HEK293 (cell line): ENCODE measurements around the gene ITIH1.

Source experiments
- CTCF ChIA-PET: fragments of 350-600 bp; formaldehyde crosslinking; extraction: SDS; loops from one replicate; lab custom pipeline; 2021; ENCODE audit warnings: antibody characterized with exemption; lab: Yijun Ruan, JAX
- POLR2A ChIA-PET: fragments of 300-600 bp; formaldehyde crosslinking; extraction: SDS; loops from one replicate; lab custom pipeline; 2020; ENCODE audit warnings: antibody characterized with exemption, inconsistent platforms; lab: Yijun Ruan, JAX
- H3K27ac ChIP-seq: fragments of 200-500 bp; sonication (Bioruptor generic); 2 replicates; pipeline ENCODE4 v1.5.1; 2014; ENCODE audit warnings: low read depth, low read length, control low read depth, inconsistent platforms; ENCODE audit errors: extremely low read depth
- H3K36me3 ChIP-seq, 2 experiments: fragments of 200-500 bp in 1 of 2; sonication (Bioruptor generic) in 1 of 2; 1 replicate in 1 of 2; 2 replicates in 1 of 2; pipeline ENCODE4 v1.5.1; 2014 to 2017; ENCODE audit warnings: inconsistent platforms in 2 of 2, low read length in 2 of 2; ENCODE audit not compliant: control insufficient read depth in 2 of 2, insufficient read depth in 1 of 2
- H3K4me1 ChIP-seq: fragments of 200-500 bp; sonication (Bioruptor generic); 2 replicates; pipeline ENCODE4 v1.5.1; 2014; ENCODE audit warnings: mild to moderate bottlenecking, low read length, inconsistent platforms; ENCODE audit not compliant: control insufficient read depth, insufficient read depth
- H3K4me3 ChIP-seq: 2 replicates; pipeline ENCODE4 v1.5.1; 2011; ENCODE audit warnings: low read depth, mild to moderate bottlenecking, control low read depth, low read length, moderate library complexity
- H3K9me3 ChIP-seq: fragments of 200-500 bp; sonication (Bioruptor generic); 2 replicates; pipeline ENCODE4 v1.5.1; 2014; ENCODE audit warnings: low read depth, low read length, inconsistent platforms; ENCODE audit not compliant: control insufficient read depth, insufficient read depth
- EGR2 ChIP-seq: fragments of 450-650 bp; formaldehyde crosslinking; IDR thresholded peaks from 2 replicates; pipeline ENCODE4 v1.5.1; 2016; ENCODE audit warnings: low read depth, missing biosample characterization, missing genetic modification characterization
- GLI2 ChIP-seq: fragments of 450-650 bp; formaldehyde crosslinking; IDR thresholded peaks from 2 replicates; pipeline ENCODE4; 2017; ENCODE audit warnings: missing biosample characterization, missing genetic modification characterization, low read depth, borderline replicate concordance
- HOXD13 ChIP-seq: sonication (generic); formaldehyde crosslinking; IDR thresholded peaks from 2 replicates; pipeline ENCODE4 v1.8.0; 2022; ENCODE audit warnings: missing genetic modification reagents, borderline replicate concordance
- KLF10 ChIP-seq: fragments of 450-650 bp; IDR thresholded peaks from 2 replicates; pipeline ENCODE4 v1.5.1; 2018; ENCODE audit warnings: missing biosample characterization, mild to moderate bottlenecking, missing genetic modification characterization
- SETDB1 ChIP-seq: IDR thresholded peaks from one replicate; pipeline ENCODE4 v1.6.1; 2017; ENCODE audit warnings: mild to moderate bottlenecking, low read length, moderate library complexity, mixed read lengths; ENCODE audit not compliant: insufficient read length
- ZFP3 ChIP-seq: fragments of 450-650 bp; formaldehyde crosslinking; IDR thresholded peaks from 2 replicates; pipeline ENCODE4 v1.5.1; 2016; ENCODE audit warnings: low read depth, missing biosample characterization, missing genetic modification characterization
- ZIC2 ChIP-seq: fragments of 450-650 bp; formaldehyde crosslinking; IDR thresholded peaks from 2 replicates; pipeline ENCODE4 v1.5.1; 2016; ENCODE audit warnings: missing biosample characterization, missing genetic modification characterization
- ZNF132 ChIP-seq: fragments of 450-650 bp; formaldehyde crosslinking; IDR thresholded peaks from 2 replicates; pipeline ENCODE4 v1.5.1; 2017; ENCODE audit warnings: missing biosample characterization, missing genetic modification characterization, borderline replicate concordance
- ZNF211 ChIP-seq: fragments of 450-650 bp; formaldehyde crosslinking; IDR thresholded peaks from 2 replicates; pipeline ENCODE4 v1.5.1; 2016; ENCODE audit warnings: low read depth, missing biosample characterization, missing genetic modification characterization
- ZNF223 ChIP-seq: fragments of 450-650 bp; formaldehyde crosslinking; IDR thresholded peaks from 2 replicates; pipeline ENCODE4 v1.5.1; 2016; ENCODE audit warnings: missing biosample characterization, missing genetic modification characterization
- ZNF274 ChIP-seq, 2 experiments: fragments of 200-500 bp in 1 of 2; fragments of 450-650 bp in 1 of 2; sonication (Bioruptor generic) in 1 of 2; formaldehyde crosslinking in 1 of 2; IDR thresholded peaks; 2 replicates each; pipeline versions ENCODE4 v1.5.1 to v1.6.1; 2014 to 2016; ENCODE audit warnings: borderline replicate concordance in 1 of 2, inconsistent platforms in 1 of 2, low read length in 1 of 2, missing biosample characterization in 1 of 2, missing genetic modification characterization in 1 of 2
- ZNF335 ChIP-seq: fragments of 450-650 bp; formaldehyde crosslinking; conservative IDR thresholded peaks from 2 replicates; pipeline ENCODE4 v1.5.1; 2016; ENCODE audit warnings: missing biosample characterization, missing genetic modification characterization
- ZNF341 ChIP-seq: fragments of 450-650 bp; formaldehyde crosslinking; IDR thresholded peaks from 2 replicates; pipeline ENCODE4; 2016; ENCODE audit warnings: low read depth, missing biosample characterization, missing genetic modification characterization
- ZNF549 ChIP-seq: fragments of 450-650 bp; IDR thresholded peaks from 2 replicates; pipeline ENCODE4 v1.5.1; 2018; ENCODE audit warnings: missing biosample characterization, missing genetic modification characterization, mild to moderate bottlenecking, inconsistent platforms, moderate library complexity
- ZNF561 ChIP-seq: fragments of 450-650 bp; IDR thresholded peaks from 2 replicates; pipeline ENCODE4 v1.5.1; 2018; ENCODE audit warnings: missing biosample characterization, missing genetic modification characterization, borderline replicate concordance
- ZNF621 ChIP-seq: fragments of 450-650 bp; formaldehyde crosslinking; IDR thresholded peaks from 2 replicates; pipeline ENCODE4 v1.5.1; 2017; ENCODE audit warnings: missing biosample characterization, missing genetic modification characterization
- ZNF791 ChIP-seq: fragments of 450-650 bp; formaldehyde crosslinking; IDR thresholded peaks from 2 replicates; pipeline ENCODE4 v1.5.1; 2016; ENCODE audit warnings: missing biosample characterization, missing genetic modification characterization
- ZNF843 ChIP-seq: fragments of 450-650 bp; formaldehyde crosslinking; IDR thresholded peaks from 2 replicates; pipeline ENCODE4 v1.5.1; 2016; ENCODE audit warnings: missing biosample characterization, missing genetic modification characterization
- TF ChIP-seq, protein P1 (sequence below): fragments of 450-650 bp; formaldehyde crosslinking; IDR thresholded peaks from 2 replicates; pipeline ENCODE4 v1.5.1; 2016; ENCODE audit warnings: missing biosample characterization, missing genetic modification characterization
- TF ChIP-seq, protein P2 (sequence below): fragments of 450-650 bp; formaldehyde crosslinking; IDR thresholded peaks from 2 replicates; pipeline ENCODE4; 2016; ENCODE audit warnings: missing biosample characterization, missing genetic modification characterization
- TF ChIP-seq, protein P3 (sequence below): fragments of 450-650 bp; formaldehyde crosslinking; IDR thresholded peaks from 2 replicates; pipeline ENCODE4 v1.5.1; 2016; ENCODE audit warnings: missing biosample characterization, missing genetic modification characterization
- TF ChIP-seq, protein P4 (sequence below): fragments of 450-650 bp; IDR thresholded peaks from 2 replicates; pipeline ENCODE4 v1.5.1; 2018; ENCODE audit warnings: missing biosample characterization, mild to moderate bottlenecking, missing genetic modification characterization
- TF ChIP-seq, protein P5 (sequence below): fragments of 450-650 bp; formaldehyde crosslinking; IDR thresholded peaks from 2 replicates; pipeline ENCODE4 v1.5.0; 2017; ENCODE audit warnings: missing biosample characterization, missing genetic modification characterization, borderline replicate concordance

Gene ITIH1

DNA sequence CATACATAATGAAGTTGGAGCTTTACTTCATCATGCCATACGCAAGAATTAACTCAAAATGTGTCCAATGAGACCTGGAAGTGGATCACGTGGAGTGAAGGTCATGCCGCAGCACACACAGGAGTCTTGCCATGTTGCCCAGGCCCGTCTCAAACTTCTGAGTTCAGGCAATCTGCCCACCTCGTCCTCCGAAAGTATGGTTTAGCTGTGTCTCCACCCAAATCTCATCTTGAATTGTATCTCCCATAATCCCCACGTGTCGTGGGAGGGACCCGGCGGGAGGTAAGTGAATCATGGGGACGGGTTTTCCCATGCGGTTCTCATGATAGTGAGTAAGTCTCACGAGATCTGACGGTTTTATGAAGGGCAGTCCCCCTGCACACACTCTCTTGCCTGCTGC is 45.8 kb upstream of the ITIH1 start:
- ChIA-PET POLR2A (no interaction called here), CTCF (no interaction called here)
- peaks cover 7 to 69% of the 10 kb centered on the region in 2 experiments for H3K36me3 ChIP-seq

DNA sequence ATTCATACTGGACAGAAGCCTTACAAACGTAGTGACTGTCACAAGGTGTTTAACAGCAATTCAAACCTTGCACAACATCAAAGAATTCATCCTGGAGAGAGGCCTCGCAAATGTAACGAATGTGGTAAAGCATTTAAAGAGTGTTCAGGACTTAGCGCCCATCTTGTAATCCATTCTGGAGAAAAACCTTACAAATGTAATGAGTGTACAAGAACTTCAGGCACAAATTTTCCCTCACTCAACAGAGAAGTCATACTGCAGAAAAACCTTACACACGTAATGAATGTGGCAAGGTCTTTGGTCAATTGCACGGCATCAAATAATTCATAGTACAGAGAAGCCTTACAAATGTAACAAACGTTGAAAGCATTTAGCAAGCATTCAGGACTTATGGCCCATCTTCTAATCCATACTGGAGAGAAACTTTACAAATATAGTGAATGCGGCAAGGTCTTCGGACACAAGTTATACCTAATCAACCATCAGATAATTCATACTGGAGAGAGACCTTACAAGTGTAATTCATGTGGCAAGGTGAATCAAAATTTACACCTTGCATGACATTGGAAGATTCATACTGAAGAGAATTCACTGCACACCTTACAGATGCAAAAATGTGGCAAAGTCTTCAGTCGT is 44.0 kb upstream of the ITIH1 start:
- POLR2A ChIA-PET: no interaction called here
- H3K36me3 ChIP-seq: peaks cover 15 to 77% of the 10 kb centered on the region in 2 experiments

More for the DNA sequence above, 45.8 kb upstream of the ITIH1 start:
- no peak overlapping the region for H3K27ac ChIP-seq
- TF ChIP-seq ZNF132 (tag by site-specific recombination) (no peak), KLF10 (tag by site-specific recombination) (no peak), ZNF335 (tag by site-specific recombination) (no peak), ZFP3 (tag by site-specific recombination) (no peak), ZNF223 (tag by site-specific recombination) (no peak), HOXD13 (CRISPR knock-in tag) (no peak), ZIC2 (no peak), GLI2 (no peak), ZNF561 (tag by site-specific recombination) (no peak)
- TF ChIP-seq, protein P1, sequence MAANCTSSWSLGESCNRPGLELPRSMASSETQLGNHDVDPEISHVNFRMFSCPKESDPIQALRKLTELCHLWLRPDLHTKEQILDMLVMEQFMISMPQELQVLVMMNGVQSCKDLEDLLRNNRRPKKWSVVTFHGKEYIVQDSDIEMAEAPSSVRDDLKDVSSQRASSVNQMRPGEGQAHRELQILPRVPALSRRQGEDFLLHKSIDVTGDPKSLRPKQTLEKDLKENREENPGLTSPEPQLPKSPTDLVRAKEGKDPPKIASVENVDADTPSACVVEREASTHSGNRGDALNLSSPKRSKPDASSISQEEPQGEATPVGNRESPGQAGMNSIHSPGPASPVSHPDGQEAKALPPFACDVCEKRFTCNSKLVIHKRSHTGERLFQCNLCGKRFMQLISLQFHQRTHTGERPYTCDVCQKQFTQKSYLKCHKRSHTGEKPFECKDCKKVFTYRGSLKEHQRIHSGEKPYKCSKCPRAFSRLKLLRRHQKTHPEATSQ (tag by site-specific recombination): no peak
- TF ChIP-seq, protein P2, sequence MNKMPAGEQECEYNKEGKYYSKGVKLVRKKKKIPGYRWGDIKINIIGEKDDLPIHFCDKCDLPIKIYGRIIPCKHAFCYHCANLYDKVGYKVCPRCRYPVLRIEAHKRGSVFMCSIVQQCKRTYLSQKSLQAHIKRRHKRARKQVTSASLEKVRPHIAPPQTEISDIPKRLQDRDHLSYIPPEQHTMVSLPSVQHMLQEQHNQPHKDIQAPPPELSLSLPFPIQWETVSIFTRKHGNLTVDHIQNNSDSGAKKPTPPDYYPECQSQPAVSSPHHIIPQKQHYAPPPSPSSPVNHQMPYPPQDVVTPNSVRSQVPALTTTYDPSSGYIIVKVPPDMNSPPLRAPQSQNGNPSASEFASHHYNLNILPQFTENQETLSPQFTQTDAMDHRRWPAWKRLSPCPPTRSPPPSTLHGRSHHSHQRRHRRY (tag by site-specific recombination): no peak
- H3K4me3 ChIP-seq: no peak overlapping the region
- H3K4me1 ChIP-seq: no peaks in the 10 kb centered on the region
- H3K9me3 ChIP-seq: no peaks in the 10 kb centered on the region

More for the DNA sequence above, 44.0 kb upstream of the ITIH1 start:
- no peaks in the 10 kb centered on the region for H3K4me1 ChIP-seq
- CTCF ChIA-PET: no interaction called here
- no peaks in the 10 kb centered on the region for H3K9me3 ChIP-seq
- no peak overlapping the region for H3K4me3 ChIP-seq
- no peak for TF ChIP-seq ZNF341 (tag by site-specific recombination)
- no peak for TF ChIP-seq ZNF549 (tag by site-specific recombination)
- no peak for TF ChIP-seq ZNF843 (tag by site-specific recombination)
- TF ChIP-seq ZNF621 (tag by site-specific recombination): no peak
- TF ChIP-seq ZNF211: no peak
- TF ChIP-seq SETDB1: peak; percentile 83
- no peak for TF ChIP-seq ZNF274 (IDR thresholded peaks at IDR 0.05; ENCODE audit: low read length)
- peak; percentile 47; the same call in 1 of the 2 replicates for TF ChIP-seq ZNF274 (tag by site-specific recombination; IDR thresholded peaks at IDR 0.05; ENCODE audit: borderline replicate concordance)
- TF ChIP-seq, protein P3, sequence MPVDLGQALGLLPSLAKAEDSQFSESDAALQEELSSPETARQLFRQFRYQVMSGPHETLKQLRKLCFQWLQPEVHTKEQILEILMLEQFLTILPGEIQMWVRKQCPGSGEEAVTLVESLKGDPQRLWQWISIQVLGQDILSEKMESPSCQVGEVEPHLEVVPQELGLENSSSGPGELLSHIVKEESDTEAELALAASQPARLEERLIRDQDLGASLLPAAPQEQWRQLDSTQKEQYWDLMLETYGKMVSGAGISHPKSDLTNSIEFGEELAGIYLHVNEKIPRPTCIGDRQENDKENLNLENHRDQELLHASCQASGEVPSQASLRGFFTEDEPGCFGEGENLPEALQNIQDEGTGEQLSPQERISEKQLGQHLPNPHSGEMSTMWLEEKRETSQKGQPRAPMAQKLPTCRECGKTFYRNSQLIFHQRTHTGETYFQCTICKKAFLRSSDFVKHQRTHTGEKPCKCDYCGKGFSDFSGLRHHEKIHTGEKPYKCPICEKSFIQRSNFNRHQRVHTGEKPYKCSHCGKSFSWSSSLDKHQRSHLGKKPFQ (tag by site-specific recombination): no peak
- TF ChIP-seq ZNF791 (tag by site-specific recombination): no peak
- TF ChIP-seq HOXD13 (CRISPR knock-in tag): no peak
- TF ChIP-seq EGR2: no peak
- TF ChIP-seq, protein P4, sequence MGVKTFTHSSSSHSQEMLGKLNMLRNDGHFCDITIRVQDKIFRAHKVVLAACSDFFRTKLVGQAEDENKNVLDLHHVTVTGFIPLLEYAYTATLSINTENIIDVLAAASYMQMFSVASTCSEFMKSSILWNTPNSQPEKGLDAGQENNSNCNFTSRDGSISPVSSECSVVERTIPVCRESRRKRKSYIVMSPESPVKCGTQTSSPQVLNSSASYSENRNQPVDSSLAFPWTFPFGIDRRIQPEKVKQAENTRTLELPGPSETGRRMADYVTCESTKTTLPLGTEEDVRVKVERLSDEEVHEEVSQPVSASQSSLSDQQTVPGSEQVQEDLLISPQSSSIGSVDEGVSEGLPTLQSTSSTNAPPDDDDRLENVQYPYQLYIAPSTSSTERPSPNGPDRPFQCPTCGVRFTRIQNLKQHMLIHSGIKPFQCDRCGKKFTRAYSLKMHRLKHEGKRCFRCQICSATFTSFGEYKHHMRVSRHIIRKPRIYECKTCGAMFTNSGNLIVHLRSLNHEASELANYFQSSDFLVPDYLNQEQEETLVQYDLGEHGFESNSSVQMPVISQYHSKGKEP (tag by site-specific recombination): no peak
- TF ChIP-seq, protein P5, sequence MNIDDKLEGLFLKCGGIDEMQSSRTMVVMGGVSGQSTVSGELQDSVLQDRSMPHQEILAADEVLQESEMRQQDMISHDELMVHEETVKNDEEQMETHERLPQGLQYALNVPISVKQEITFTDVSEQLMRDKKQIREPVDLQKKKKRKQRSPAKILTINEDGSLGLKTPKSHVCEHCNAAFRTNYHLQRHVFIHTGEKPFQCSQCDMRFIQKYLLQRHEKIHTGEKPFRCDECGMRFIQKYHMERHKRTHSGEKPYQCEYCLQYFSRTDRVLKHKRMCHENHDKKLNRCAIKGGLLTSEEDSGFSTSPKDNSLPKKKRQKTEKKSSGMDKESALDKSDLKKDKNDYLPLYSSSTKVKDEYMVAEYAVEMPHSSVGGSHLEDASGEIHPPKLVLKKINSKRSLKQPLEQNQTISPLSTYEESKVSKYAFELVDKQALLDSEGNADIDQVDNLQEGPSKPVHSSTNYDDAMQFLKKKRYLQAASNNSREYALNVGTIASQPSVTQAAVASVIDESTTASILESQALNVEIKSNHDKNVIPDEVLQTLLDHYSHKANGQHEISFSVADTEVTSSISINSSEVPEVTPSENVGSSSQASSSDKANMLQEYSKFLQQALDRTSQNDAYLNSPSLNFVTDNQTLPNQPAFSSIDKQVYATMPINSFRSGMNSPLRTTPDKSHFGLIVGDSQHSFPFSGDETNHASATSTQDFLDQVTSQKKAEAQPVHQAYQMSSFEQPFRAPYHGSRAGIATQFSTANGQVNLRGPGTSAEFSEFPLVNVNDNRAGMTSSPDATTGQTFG (tag by site-specific recombination): no peak
- no peak overlapping the region for H3K27ac ChIP-seq
